Measurements from ENCODE around the gene DECR2. TPM values are rescaled to one million over a fixed set of nuclear protein-coding genes. Genes with fewer than 3 reads are reported as not detected.

The DECR2 gene
- total and polyA plus RNA-seq, 9 of the 15 experiments (the other 6 are each of a cell fraction or from before 2014, with no cell fraction given): 1.0 to 31.9 (median 10.3) TPM

GRCh38 chr16:391885-392335, 9.8 kb upstream of the DECR2 start (continued):
- no peak for TF ChIP-seq ZBTB49 (CRISPR knock-in tag; IDR thresholded peaks at IDR 0.05; ENCODE audit: borderline replicate concordance)
- TF ChIP-seq SRF (CRISPR knock-in tag; IDR thresholded peaks at IDR 0.05): no peak
- no peak for TF ChIP-seq ZNF408 (CRISPR knock-in tag; IDR thresholded peaks at IDR 0.05; ENCODE audit: low read depth)
- TF ChIP-seq, protein P1, sequence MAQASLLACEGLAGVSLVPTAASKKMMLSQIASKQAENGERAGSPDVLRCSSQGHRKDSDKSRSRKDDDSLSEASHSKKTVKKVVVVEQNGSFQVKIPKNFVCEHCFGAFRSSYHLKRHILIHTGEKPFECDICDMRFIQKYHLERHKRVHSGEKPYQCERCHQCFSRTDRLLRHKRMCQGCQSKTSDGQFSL (CRISPR knock-in tag; IDR thresholded peaks at IDR 0.05): peak; percentile 62; the same call in 1 of the 2 replicates
- TF ChIP-seq, protein P1 (tag; IDR thresholded peaks at IDR 0.05): no peak
- TF ChIP-seq POLR2H (tag; IDR thresholded peaks at IDR 0.05; ENCODE audit: low read depth): no peak
- TF ChIP-seq FOXJ2 (tag; IDR thresholded peaks at IDR 0.05): no peak
- no peak for TF ChIP-seq CBX2 (IDR thresholded peaks at IDR 0.05; ENCODE audit: insufficient read depth, low read length, poor library complexity, severe bottlenecking)
- TF ChIP-seq ZNF354B (CRISPR knock-in tag; IDR thresholded peaks at IDR 0.05): no peak
- TF ChIP-seq RNF2 (IDR thresholded peaks at IDR 0.05): no peak
- TF ChIP-seq DLX4 (CRISPR knock-in tag; IDR thresholded peaks at IDR 0.05): no peak
- peak; percentile 77 for TF ChIP-seq STAG1 (CRISPR knock-in tag; IDR thresholded peaks at IDR 0.05; ENCODE audit: borderline replicate concordance)
- no peak for TF ChIP-seq SRSF1 (IDR thresholded peaks at IDR 0.05; ENCODE audit: low read depth, low read length)
- no peak for TF ChIP-seq ELF1 (tag; IDR thresholded peaks at IDR 0.05)
- peak; percentile 43; the same call in 1 of the 2 replicates for TF ChIP-seq ZEB2 (IDR thresholded peaks at IDR 0.05)
- 0 out of 2 replicates have a peak, but pooled peaks have one; percentile 19 for TF ChIP-seq ESRRA (IDR thresholded peaks at IDR 0.05; ENCODE audit: borderline replicate concordance, low read depth)
- peak; percentile 74; the same call in 1 of the 2 replicates for TF ChIP-seq XRCC5 (IDR thresholded peaks at IDR 0.05; ENCODE audit: low read depth, low read length)
- TF ChIP-seq WHSC1 (IDR thresholded peaks at IDR 0.05; ENCODE audit: low read length): no peak
- TF ChIP-seq GTF3C2 (IDR thresholded peaks at IDR 0.05; ENCODE audit: borderline replicate concordance, extremely low read depth, insufficient read length): no peak
- peak in 1 of 2 experiments; percentile 38; a peak in 1 of 4 replicates for TF ChIP-seq MAZ (CRISPR knock-in tag; conservative IDR thresholded peaks at IDR 0.05 in 1 of 2, IDR thresholded peaks at IDR 0.05 in 1 of 2)
- TF ChIP-seq RFX5 (IDR thresholded peaks at IDR 0.05; ENCODE audit: low read depth, low read length): no peak
- no peak for TF ChIP-seq ERF (CRISPR knock-in tag; IDR thresholded peaks at IDR 0.05)
- TF ChIP-seq HDAC3 (IDR thresholded peaks at IDR 0.05; ENCODE audit: borderline replicate concordance, partially characterized antibody): no peak

Data from K562 (cell line).